Keratinocyte (primary cell): Measurements from ENCODE around the gene ASIC1. TPM values are rescaled to one million over a fixed set of nuclear protein-coding genes. Genes with fewer than 3 reads are reported as not detected.

Source experiments
- DNase-seq: peaks from one replicate; pipeline ENCODE4 v3.0.0-alpha.2; 2011; ENCODE audit warnings: low read depth, missing footprints, low spot score
- FAIRE-seq: peaks from 2 replicates; lab custom pipeline; 2011; peaks lifted over from hg19 to GRCh38; lab: Jason Lieb, UNC
- H2AFZ ChIP-seq: 2 replicates; pipeline ENCODE4 v1.6.0; 2012; ENCODE audit warnings: low read length, control low read depth, inconsistent platforms; ENCODE audit not compliant: control insufficient read depth
- H3K27ac ChIP-seq: 2 replicates; pipeline ENCODE4 v1.5.1; 2011; ENCODE audit warnings: low read length; ENCODE audit not compliant: control insufficient read depth, insufficient read depth
- H3K27me3 ChIP-seq: 3 replicates; pipeline ENCODE4 v1.6.0; 2011; ENCODE audit warnings: low read length; ENCODE audit not compliant: control insufficient read depth, insufficient read depth; ENCODE audit errors: extremely low read depth
- H3K36me3 ChIP-seq, 2 experiments: 2 replicates in 1 of 2; 3 replicates in 1 of 2; pipeline ENCODE4 v1.5.1; 2011; ENCODE audit warnings: low read length in 2 of 2, mild to moderate bottlenecking in 1 of 2; ENCODE audit not compliant: control insufficient read depth in 2 of 2, insufficient read depth in 2 of 2; ENCODE audit errors: extremely low read depth in 1 of 2
- H3K4me1 ChIP-seq: 3 replicates; pipeline ENCODE4 v1.5.1; 2011; ENCODE audit warnings: low read length; ENCODE audit not compliant: control insufficient read depth, insufficient read depth; ENCODE audit errors: extremely low read depth
- H3K4me2 ChIP-seq: 3 replicates; pipeline ENCODE4 v1.6.0; 2011; ENCODE audit warnings: low read depth, low read length; ENCODE audit not compliant: control insufficient read depth, insufficient read depth; ENCODE audit errors: extremely low read depth
- H3K4me3 ChIP-seq, 3 experiments: fragments of 200-600 bp in 1 of 3; sonication (generic) in 1 of 3; 2 replicates in 2 of 3; 3 replicates in 1 of 3; pipeline ENCODE4 v1.5.1; 2011 to 2016; ENCODE audit warnings: low read length in 3 of 3, mild to moderate bottlenecking in 3 of 3, control low read depth in 2 of 3, inconsistent platforms in 1 of 3, low read depth in 1 of 3, mixed read lengths in 1 of 3, mixed run types in 1 of 3, moderate library complexity in 1 of 3; ENCODE audit not compliant: control insufficient read depth in 2 of 3, insufficient read depth in 2 of 3; ENCODE audit errors: extremely low read depth in 1 of 3
- H3K79me2 ChIP-seq: 2 replicates; pipeline ENCODE4 v1.6.0; 2012; ENCODE audit warnings: low read length; ENCODE audit not compliant: control insufficient read depth, insufficient read depth
- H3K9ac ChIP-seq: 3 replicates; pipeline ENCODE4 v1.6.0; 2011; ENCODE audit warnings: low read length; ENCODE audit not compliant: control insufficient read depth, insufficient read depth; ENCODE audit errors: extremely low read depth
- H3K9me1 ChIP-seq: 3 replicates; pipeline ENCODE4 v1.6.0; 2011; ENCODE audit warnings: low read length; ENCODE audit not compliant: control insufficient read depth, insufficient read depth; ENCODE audit errors: extremely low read depth
- H3K9me3 ChIP-seq: 2 replicates; pipeline ENCODE4 v1.5.1; 2012; ENCODE audit warnings: low read depth, low read length; ENCODE audit not compliant: control insufficient read depth
- H4K20me1 ChIP-seq: 3 replicates; pipeline ENCODE4 v1.6.0; 2011; ENCODE audit warnings: low read length; ENCODE audit not compliant: control insufficient read depth, insufficient read depth; ENCODE audit errors: extremely low read depth
- EZH2 ChIP-seq: IDR thresholded peaks from one replicate; pipeline ENCODE4 v1.6.1; 2012; ENCODE audit warnings: inconsistent platforms, mild to moderate bottlenecking, low read length, moderate library complexity
- dilution Hi-C: fragments of 300-500 bp; cut with MboI; formaldehyde crosslinking; loops from one replicate; pipeline ENCODE4 v1.7.0; 2020; ENCODE audit warnings: low sequenced_read_pairs; ENCODE audit not compliant: extremely low pct_ligation_motif_present
- polyA plus RNA-seq, 5 experiments: library from polyadenylated mRNA; depleted of rRNA in 3 of 5; stranded (reverse) in 3 of 5; stranded (forward) in 1 of 5; unstranded in 1 of 5; fragments of >200 nt; gene quantifications; 1 replicate in 1 of 5; 2 replicates in 3 of 5; 3 replicates in 1 of 5; pipeline versions ENCODE4 v1.2.1 to v1.2.3, GENCODE V29; 2011 to 2012; ENCODE audit warnings: missing spikeins in 2 of 5, low read depth in 1 of 5, low replicate concordance in 1 of 5
- TF ChIP-seq, protein P1 (sequence below), 3 experiments: IDR thresholded peaks in 1 of 3; conservative IDR thresholded peaks in 1 of 3; optimal IDR thresholded peaks in 1 of 3; 2 replicates in 2 of 3; 3 replicates in 1 of 3; pipeline versions ENCODE3 to v1.5.1; 2011; ENCODE audit warnings: low read length in 3 of 3, mild to moderate bottlenecking in 3 of 3, moderate library complexity in 2 of 3, control low read depth in 1 of 3, inconsistent platforms in 1 of 3; ENCODE audit not compliant: insufficient read depth in 2 of 3; ENCODE audit errors: extremely low read depth in 1 of 3

The ASIC1 gene
- polyA plus RNA-seq, 1 donor (not counting 4 experiments of a cell fraction or from before 2014, with no cell fraction given), result 5.7 TPM

- dilution Hi-C loops, result no loop called here
- TF ChIP-seq EZH2, result no peak
- TF ChIP-seq, protein P1, sequence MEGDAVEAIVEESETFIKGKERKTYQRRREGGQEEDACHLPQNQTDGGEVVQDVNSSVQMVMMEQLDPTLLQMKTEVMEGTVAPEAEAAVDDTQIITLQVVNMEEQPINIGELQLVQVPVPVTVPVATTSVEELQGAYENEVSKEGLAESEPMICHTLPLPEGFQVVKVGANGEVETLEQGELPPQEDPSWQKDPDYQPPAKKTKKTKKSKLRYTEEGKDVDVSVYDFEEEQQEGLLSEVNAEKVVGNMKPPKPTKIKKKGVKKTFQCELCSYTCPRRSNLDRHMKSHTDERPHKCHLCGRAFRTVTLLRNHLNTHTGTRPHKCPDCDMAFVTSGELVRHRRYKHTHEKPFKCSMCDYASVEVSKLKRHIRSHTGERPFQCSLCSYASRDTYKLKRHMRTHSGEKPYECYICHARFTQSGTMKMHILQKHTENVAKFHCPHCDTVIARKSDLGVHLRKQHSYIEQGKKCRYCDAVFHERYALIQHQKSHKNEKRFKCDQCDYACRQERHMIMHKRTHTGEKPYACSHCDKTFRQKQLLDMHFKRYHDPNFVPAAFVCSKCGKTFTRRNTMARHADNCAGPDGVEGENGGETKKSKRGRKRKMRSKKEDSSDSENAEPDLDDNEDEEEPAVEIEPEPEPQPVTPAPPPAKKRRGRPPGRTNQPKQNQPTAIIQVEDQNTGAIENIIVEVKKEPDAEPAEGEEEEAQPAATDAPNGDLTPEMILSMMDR (optimal IDR thresholded peaks at IDR 0.05 in 1 of 3, IDR thresholded peaks at IDR 0.05 in 1 of 3, conservative IDR thresholded peaks at IDR 0.05 in 1 of 3; ENCODE audit: extremely low read depth in 1 of 3, insufficient read depth in 2 of 3, low read length in 3 of 3), result no peak
- H3K36me3 ChIP-seq, result peaks cover 24 to 54% of the 10 kb centered on the region in 2 experiments
- DNase-seq (no peak), FAIRE-seq (no peak)
- H3K27ac ChIP-seq, result no peak overlapping the region
- no peak overlapping the region for H3K4me3 ChIP-seq
- no peaks in the 10 kb centered on the region for H3K27me3 ChIP-seq
- no peaks in the 10 kb centered on the region for H3K9me3 ChIP-seq
- no peaks in the 10 kb centered on the region for H3K9me1 ChIP-seq
- H3K4me2 ChIP-seq, result no peak overlapping the region
- no peak overlapping the region for H3K9ac ChIP-seq
- no peak overlapping the region for H2AFZ ChIP-seq
- H4K20me1 ChIP-seq, result no peaks in the 10 kb centered on the region
- peaks cover 31% of the 10 kb centered on the region for H3K4me1 ChIP-seq
- peaks cover 11% of the 10 kb centered on the region for H3K79me2 ChIP-seq
These were observed 32.3 kb downstream of the ASIC1 start for GRCh38 chr12:50089730-50090129.

- H3K27me3 ChIP-seq, result no peaks in the 10 kb centered on the region
- H3K4me1 ChIP-seq, result peaks cover 31% of the 10 kb centered on the region
- H3K27ac ChIP-seq, result no peak overlapping the region
- dilution Hi-C loops, result no loop called here
- no peak overlapping the region for H3K4me3 ChIP-seq
- H4K20me1 ChIP-seq, result no peaks in the 10 kb centered on the region
- TF ChIP-seq, protein P1 (optimal IDR thresholded peaks at IDR 0.05 in 1 of 3, IDR thresholded peaks at IDR 0.05 in 1 of 3, conservative IDR thresholded peaks at IDR 0.05 in 1 of 3; ENCODE audit: extremely low read depth in 1 of 3, insufficient read depth in 2 of 3, low read length in 3 of 3), result no peak
- no peak for TF ChIP-seq EZH2
- DNase-seq (no peak), FAIRE-seq (no peak)
- peaks cover 10% of the 10 kb centered on the region for H3K79me2 ChIP-seq
- no peak overlapping the region for H2AFZ ChIP-seq
- H3K9ac ChIP-seq, result no peak overlapping the region
- peaks cover 27 to 59% of the 10 kb centered on the region in 2 experiments for H3K36me3 ChIP-seq
- H3K9me3 ChIP-seq, result no peaks in the 10 kb centered on the region
- H3K9me1 ChIP-seq, result no peaks in the 10 kb centered on the region
- H3K4me2 ChIP-seq, result no peak overlapping the region
These were observed 33.0 kb downstream of the ASIC1 start for GRCh38 chr12:50090391-50090790.
